Muscle of leg (tissue), 11 donors: ENCODE measurements around the gene DYNC1I1. TPM values are rescaled to one million over a fixed set of nuclear protein-coding genes. Genes with fewer than 3 reads are reported as not detected.

Source experiments
- DNase-seq: peaks from one replicate; pipeline ENCODE4 v3.0.0; 2013
- H3K27ac ChIP-seq: one replicate; pipeline ENCODE4 v1.5.1; 2013; ENCODE audit warnings: mild to moderate bottlenecking, low read length, control low read depth
- H3K27me3 ChIP-seq: one replicate; pipeline ENCODE4 v1.6.1; 2013; ENCODE audit warnings: low read length; ENCODE audit not compliant: control insufficient read depth, insufficient read depth
- H3K36me3 ChIP-seq: one replicate; pipeline ENCODE4 v1.6.1; 2013; ENCODE audit warnings: low read length; ENCODE audit not compliant: control insufficient read depth, insufficient read depth
- H3K4me1 ChIP-seq: one replicate; pipeline ENCODE4 v1.6.1; 2013; ENCODE audit warnings: low read length; ENCODE audit not compliant: control insufficient read depth, insufficient read depth
- H3K4me3 ChIP-seq: one replicate; pipeline ENCODE4 v1.5.1; 2013; ENCODE audit warnings: low read length, control low read depth
- H3K9me3 ChIP-seq: replicated peaks from 2 replicates; pipeline ENCODE4 v1.6.1; 2013; ENCODE audit warnings: low read depth, low read length; ENCODE audit not compliant: control insufficient read depth
- WGBS: methylation state at CpG from one replicate; pipeline ENCODE4 v1.1.5; 2013; ENCODE audit warnings: missing lambda C conversion rate; ENCODE audit not compliant: insufficient coverage; 5-methylcytosine and 5-hydroxymethylcytosine counted together
- polyA plus RNA-seq, 8 donors: library from polyadenylated mRNA; unstranded; fragments of 120-200 nt; gene quantifications; one replicate each; pipeline versions ENCODE4 v1.2.1 to v1.2.3, GENCODE V29; 2013; ENCODE audit warnings: inconsistent platforms in 1 of 8, low replicate concordance in 1 of 8; ENCODE audit not compliant: insufficient read length in 8 of 8, insufficient read depth in 1 of 8
- total RNA-seq: library from RNA; stranded (reverse); fragments of 120-200 nt; gene quantifications from one replicate; pipeline ENCODE4 v1.2.4, GENCODE V29; 2013

Gene DYNC1I1
- total and polyA plus RNA-seq, 9 donors = 0.39 to 1.3 (median 1.0) TPM

DNA sequence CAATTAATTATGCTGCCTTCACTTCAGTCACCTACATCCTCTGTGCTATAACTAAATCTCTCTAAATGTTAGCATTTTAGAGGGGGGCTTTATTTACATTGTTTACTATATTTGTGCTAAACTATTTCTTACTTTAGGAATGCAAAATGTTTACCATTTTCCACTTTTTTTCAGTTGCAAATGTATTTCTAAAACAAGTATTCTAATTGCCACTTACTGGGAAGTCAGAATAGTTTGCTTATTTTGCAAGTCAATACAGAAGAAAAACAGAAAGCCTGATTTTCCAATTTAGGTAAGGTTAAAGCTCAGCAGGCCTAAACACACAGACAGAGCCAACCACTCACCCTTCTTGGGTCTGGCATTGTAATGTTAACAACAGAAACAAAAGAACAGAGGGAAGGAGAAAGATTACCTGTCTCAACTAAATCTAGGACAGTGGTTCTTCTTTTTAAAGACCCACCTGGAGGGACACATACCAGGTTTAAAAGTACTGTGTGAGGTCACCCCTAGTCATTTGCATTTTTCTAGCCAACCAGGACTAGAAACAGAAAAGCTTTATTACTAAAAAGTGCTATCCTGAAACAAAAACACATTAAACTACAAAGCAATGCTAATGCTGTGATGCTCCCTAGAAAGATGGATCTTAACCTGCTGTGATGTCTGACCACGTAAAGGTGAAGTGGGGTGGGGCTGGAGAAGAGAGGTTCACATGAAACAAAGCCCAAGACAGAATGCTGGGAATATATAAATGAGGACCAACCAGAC, 371.3 kb downstream of the DYNC1I1 start:
- Histone ChIP-seq H3K9me3 (no peaks in the 10 kb centered on the region), H3K4me1 (no peaks in the 10 kb centered on the region), H3K27me3 (no peaks in the 10 kb centered on the region), H3K27ac (no peak overlapping the region), H3K4me3 (no peak overlapping the region), H3K36me3 (peaks cover 11% of the 10 kb centered on the region)
- DNase-seq = no peak
- WGBS = 60% methylated on average over 1 of the region's 1 CpG

DNA sequence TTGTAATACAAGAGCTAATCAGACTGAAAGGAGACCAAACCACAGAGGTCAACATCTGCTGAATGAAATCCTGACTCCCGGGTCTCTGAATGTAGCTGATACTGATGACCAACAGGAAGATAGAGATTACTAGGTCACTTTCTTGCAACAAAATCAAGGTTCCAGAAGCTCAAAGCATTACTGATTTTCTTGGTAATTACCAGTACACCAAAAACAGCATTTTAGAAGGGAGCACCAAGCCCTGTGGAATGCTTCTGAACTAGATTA, 371.8 kb downstream of the DYNC1I1 start:
- Histone ChIP-seq H3K27me3 (no peaks in the 10 kb centered on the region), H3K4me1 (no peaks in the 10 kb centered on the region), H3K36me3 (peaks cover 11% of the 10 kb centered on the region), H3K9me3 (no peaks in the 10 kb centered on the region), H3K27ac (no peak overlapping the region), H3K4me3 (no peak overlapping the region)
- no peak for DNase-seq
- 60% methylated on average over 1 of the region's 1 CpG for WGBS

Other genes starting within 250 kb of the DYNC1I1 start
- 13.6 TPM for gene PDK4, start 176.0 kb upstream of the DYNC1I1 start, total RNA-seq
- 10 to 100 TPM; 11.2 to 17.8 (median 14.3) TPM for gene PDK4, start 176.0 kb upstream of the DYNC1I1 start, polyA plus RNA-seq